Keratinocyte (primary cell): ENCODE results near the gene CDC6. TPM values are rescaled to one million over a fixed set of nuclear protein-coding genes. Genes with fewer than 3 reads are reported as not detected.

Source experiments
- DNase-seq: peaks from one replicate; pipeline ENCODE4 v3.0.0-alpha.2; 2011; ENCODE audit warnings: low read depth, missing footprints, low spot score
- FAIRE-seq: peaks from 2 replicates; lab custom pipeline; 2011; peaks lifted over from hg19 to GRCh38; lab: Jason Lieb, UNC
- H2AFZ ChIP-seq: 2 replicates; pipeline ENCODE4 v1.6.0; 2012; ENCODE audit warnings: low read length, control low read depth, inconsistent platforms; ENCODE audit not compliant: control insufficient read depth
- H3K27ac ChIP-seq: 2 replicates; pipeline ENCODE4 v1.5.1; 2011; ENCODE audit warnings: low read length; ENCODE audit not compliant: control insufficient read depth, insufficient read depth
- H3K27me3 ChIP-seq: 3 replicates; pipeline ENCODE4 v1.6.0; 2011; ENCODE audit warnings: low read length; ENCODE audit not compliant: control insufficient read depth, insufficient read depth; ENCODE audit errors: extremely low read depth
- H3K36me3 ChIP-seq, 2 experiments: 2 replicates in 1 of 2; 3 replicates in 1 of 2; pipeline ENCODE4 v1.5.1; 2011; ENCODE audit warnings: low read length in 2 of 2, mild to moderate bottlenecking in 1 of 2; ENCODE audit not compliant: control insufficient read depth in 2 of 2, insufficient read depth in 2 of 2; ENCODE audit errors: extremely low read depth in 1 of 2
- H3K4me1 ChIP-seq: 3 replicates; pipeline ENCODE4 v1.5.1; 2011; ENCODE audit warnings: low read length; ENCODE audit not compliant: control insufficient read depth, insufficient read depth; ENCODE audit errors: extremely low read depth
- H3K4me2 ChIP-seq: 3 replicates; pipeline ENCODE4 v1.6.0; 2011; ENCODE audit warnings: low read depth, low read length; ENCODE audit not compliant: control insufficient read depth, insufficient read depth; ENCODE audit errors: extremely low read depth
- H3K4me3 ChIP-seq, 3 experiments: fragments of 200-600 bp in 1 of 3; sonication (generic) in 1 of 3; 2 replicates in 2 of 3; 3 replicates in 1 of 3; pipeline ENCODE4 v1.5.1; 2011 to 2016; ENCODE audit warnings: low read length in 3 of 3, mild to moderate bottlenecking in 3 of 3, control low read depth in 2 of 3, inconsistent platforms in 1 of 3, low read depth in 1 of 3, mixed read lengths in 1 of 3, mixed run types in 1 of 3, moderate library complexity in 1 of 3; ENCODE audit not compliant: control insufficient read depth in 2 of 3, insufficient read depth in 2 of 3; ENCODE audit errors: extremely low read depth in 1 of 3
- H3K79me2 ChIP-seq: 2 replicates; pipeline ENCODE4 v1.6.0; 2012; ENCODE audit warnings: low read length; ENCODE audit not compliant: control insufficient read depth, insufficient read depth
- H3K9ac ChIP-seq: 3 replicates; pipeline ENCODE4 v1.6.0; 2011; ENCODE audit warnings: low read length; ENCODE audit not compliant: control insufficient read depth, insufficient read depth; ENCODE audit errors: extremely low read depth
- H3K9me1 ChIP-seq: 3 replicates; pipeline ENCODE4 v1.6.0; 2011; ENCODE audit warnings: low read length; ENCODE audit not compliant: control insufficient read depth, insufficient read depth; ENCODE audit errors: extremely low read depth
- H3K9me3 ChIP-seq: 2 replicates; pipeline ENCODE4 v1.5.1; 2012; ENCODE audit warnings: low read depth, low read length; ENCODE audit not compliant: control insufficient read depth
- H4K20me1 ChIP-seq: 3 replicates; pipeline ENCODE4 v1.6.0; 2011; ENCODE audit warnings: low read length; ENCODE audit not compliant: control insufficient read depth, insufficient read depth; ENCODE audit errors: extremely low read depth
- CTCF ChIP-seq, 3 experiments: IDR thresholded peaks in 1 of 3; conservative IDR thresholded peaks in 1 of 3; optimal IDR thresholded peaks in 1 of 3; 2 replicates in 2 of 3; 3 replicates in 1 of 3; pipeline versions ENCODE3 to v1.5.1; 2011; ENCODE audit warnings: low read length in 3 of 3, mild to moderate bottlenecking in 3 of 3, moderate library complexity in 2 of 3, control low read depth in 1 of 3, inconsistent platforms in 1 of 3; ENCODE audit not compliant: insufficient read depth in 2 of 3; ENCODE audit errors: extremely low read depth in 1 of 3
- EZH2 ChIP-seq: IDR thresholded peaks from one replicate; pipeline ENCODE4 v1.6.1; 2012; ENCODE audit warnings: inconsistent platforms, mild to moderate bottlenecking, low read length, moderate library complexity
- dilution Hi-C: fragments of 300-500 bp; cut with MboI; formaldehyde crosslinking; loops from one replicate; pipeline ENCODE4 v1.7.0; 2020; ENCODE audit warnings: low sequenced_read_pairs; ENCODE audit not compliant: extremely low pct_ligation_motif_present
- polyA plus RNA-seq, 5 experiments: library from polyadenylated mRNA; depleted of rRNA in 3 of 5; stranded (reverse) in 3 of 5; stranded (forward) in 1 of 5; unstranded in 1 of 5; fragments of >200 nt; gene quantifications; 1 replicate in 1 of 5; 2 replicates in 3 of 5; 3 replicates in 1 of 5; pipeline versions ENCODE4 v1.2.1 to v1.2.3, GENCODE V29; 2011 to 2012; ENCODE audit warnings: missing spikeins in 2 of 5, low read depth in 1 of 5, low replicate concordance in 1 of 5

CDC6 gene
- polyA plus RNA-seq, 1 donor (not counting 4 experiments of a cell fraction or from before 2014, with no cell fraction given): 28.0 TPM

GRCh38 chr17:40316571-40317344 lies 29.1 kb downstream of the CDC6 start:
- DNase-seq (no peak), FAIRE-seq (peak; percentile 13)
- H3K27ac ChIP-seq: peak overlapping the region; percentile 95
- H3K4me2 ChIP-seq: peak overlapping the region; percentile 98
- H3K4me1 ChIP-seq: peaks cover 88% of the 10 kb centered on the region
- peak overlapping the region; percentile 86 to 95 (median 92) for H3K4me3 ChIP-seq
- H3K36me3 ChIP-seq: no peaks in the 10 kb centered on the region
- no peaks in the 10 kb centered on the region for H3K27me3 ChIP-seq
- peaks cover 36% of the 10 kb centered on the region for H3K79me2 ChIP-seq
- TF ChIP-seq CTCF (optimal IDR thresholded peaks at IDR 0.05 in 1 of 3, IDR thresholded peaks at IDR 0.05 in 1 of 3, conservative IDR thresholded peaks at IDR 0.05 in 1 of 3; ENCODE audit: extremely low read depth in 1 of 3, insufficient read depth in 2 of 3, low read length in 3 of 3): peak in 1 of 3 experiments; percentile 10
- no peak for TF ChIP-seq EZH2
- peak overlapping the region; percentile 95 for H3K9ac ChIP-seq
- H3K9me1 ChIP-seq: no peaks in the 10 kb centered on the region
- H4K20me1 ChIP-seq: peaks cover 5% of the 10 kb centered on the region
- H3K9me3 ChIP-seq: no peaks in the 10 kb centered on the region
- peak overlapping the region; percentile 23 for H2AFZ ChIP-seq
- dilution Hi-C loops: no loop called here

- TF ChIP-seq EZH2 (no peak), CTCF (optimal IDR thresholded peaks at IDR 0.05 in 1 of 3, IDR thresholded peaks at IDR 0.05 in 1 of 3, conservative IDR thresholded peaks at IDR 0.05 in 1 of 3; ENCODE audit: extremely low read depth in 1 of 3, insufficient read depth in 2 of 3, low read length in 3 of 3) (peak; percentile 55 to 77 (median 70))
- DNase-seq: no peak
- peaks cover 6% of the 10 kb centered on the region for H4K20me1 ChIP-seq
- H3K9me1 ChIP-seq: no peaks in the 10 kb centered on the region
- H3K4me3 ChIP-seq: peak overlapping the region; percentile 86 to 95 (median 92)
- peak overlapping the region; percentile 98 for H3K4me2 ChIP-seq
- peaks cover 88% of the 10 kb centered on the region for H3K4me1 ChIP-seq
- FAIRE-seq: peak; percentile 60
- H3K36me3 ChIP-seq: no peaks in the 10 kb centered on the region
- H3K27me3 ChIP-seq: no peaks in the 10 kb centered on the region
- H3K27ac ChIP-seq: peak overlapping the region; percentile 95
- peak overlapping the region; percentile 74 for H2AFZ ChIP-seq
- dilution Hi-C loops: no loop called here
- H3K9ac ChIP-seq: peak overlapping the region; percentile 95
- peaks cover 42% of the 10 kb centered on the region for H3K79me2 ChIP-seq
- H3K9me3 ChIP-seq: no peaks in the 10 kb centered on the region
These were observed 29.7 kb downstream of the CDC6 start for GRCh38 chr17:40317345-40317873.
